K562 (cell line): ENCODE measurements around the gene AP2M1. TPM values are rescaled to one million over a fixed set of nuclear protein-coding genes. Genes with fewer than 3 reads are reported as not detected.

Experiments used
- ATAC-seq: fragments of 200-7000 bp; cut with Tn5 transposase; 3 replicates; pipeline ENCODE4 v1.9.1; 2020; ENCODE audit warnings: moderate library complexity
- BruUV-seq: library from RNA; stranded (reverse); fragments of 400-500 nt; replicated peaks from 2 replicates; lab custom pipeline; 2021; lab: Mats Ljungman, UMichigan
- CTCF ChIA-PET: fragments of 300-600 bp; formaldehyde crosslinking; extraction: SDS; loops from one replicate; lab custom pipeline; 2021; ENCODE audit warnings: low intra/inter-chr PET ratio; lab: Yijun Ruan, JAX
- POLR2A ChIA-PET: fragments of 300-600, 350-650 bp; sonication (Branson Sonifier 250); formaldehyde crosslinking; extraction: SDS; loops from one replicate; lab custom pipeline; 2021; ENCODE audit warnings: antibody characterized with exemption, inconsistent platforms; lab: Yijun Ruan, JAX
- DNase-seq, 4 experiments: peaks; one replicate each; pipeline versions ENCODE4 v3.0.0 to v3.0.0-alpha.2; 2011 to 2018; ENCODE audit warnings: low spot score in 3 of 4, mixed read lengths in 3 of 4; ENCODE audit errors: extremely low read depth in 1 of 4
- FAIRE-seq: peaks from 2 replicates; lab custom pipeline; 2011; peaks lifted over from hg19 to GRCh38; lab: Jason Lieb, UNC
- H2AFZ ChIP-seq: 2 replicates; pipeline ENCODE4 v1.6.0; 2011; ENCODE audit warnings: low read depth, low read length, control low read depth, inconsistent platforms
- H3K27ac ChIP-seq: fragments of 200-600 bp; 3 replicates; pipeline ENCODE4 v1.8.0; 2011; ENCODE audit warnings: low read depth, mild to moderate bottlenecking, control low read depth, inconsistent platforms, low read length, moderate library complexity, mixed read lengths; ENCODE audit errors: extremely low read depth
- H3K27me3 ChIP-seq, 2 experiments: fragments of 300-600 bp in 1 of 2; 2 replicates in 1 of 2; 3 replicates in 1 of 2; pipeline versions ENCODE4 v1.6.0 to v1.8.0; 2011; ENCODE audit warnings: inconsistent platforms in 2 of 2, low read length in 2 of 2, mild to moderate bottlenecking in 1 of 2, mixed read lengths in 1 of 2, moderate library complexity in 1 of 2; ENCODE audit not compliant: control insufficient read depth in 2 of 2, insufficient read depth in 2 of 2
- H3K36me3 ChIP-seq: fragments of 300-600 bp; 3 replicates; pipeline ENCODE4 v1.8.0; 2011; ENCODE audit warnings: mild to moderate bottlenecking, low read length, inconsistent platforms; ENCODE audit not compliant: control insufficient read depth, insufficient read depth
- H3K4me1 ChIP-seq, 2 experiments: fragments of 200-600 bp in 1 of 2; replicated peaks in 1 of 2; 2 replicates in 1 of 2; 3 replicates in 1 of 2; pipeline versions ENCODE4 v1.5.1 to v1.8.0; 2011; ENCODE audit warnings: inconsistent platforms in 2 of 2, low read length in 2 of 2, mild to moderate bottlenecking in 1 of 2, mixed read lengths in 1 of 2, moderate library complexity in 1 of 2; ENCODE audit not compliant: control insufficient read depth in 2 of 2, insufficient read depth in 2 of 2
- H3K4me2 ChIP-seq: 2 replicates; pipeline ENCODE4 v1.6.1; 2011; ENCODE audit warnings: low read length, control low read depth, inconsistent platforms, mixed read lengths; ENCODE audit not compliant: insufficient read depth
- H3K4me3 ChIP-seq: fragments of 200-600 bp; sonication (generic), shearing (Covaris generic); 2 replicates; pipeline ENCODE4 v1.5.1; 2016; ENCODE audit warnings: control low read depth, inconsistent platforms
- H3K79me2 ChIP-seq: fragments of 200-600 bp; 3 replicates; pipeline ENCODE4 v1.8.0; 2011; ENCODE audit warnings: low read length, inconsistent platforms; ENCODE audit not compliant: control insufficient read depth, insufficient read depth
- H3K9ac ChIP-seq, 2 experiments: 2 replicates each; pipeline versions ENCODE4 v1.6.0 to v1.6.1; 2011; ENCODE audit warnings: low read depth in 2 of 2, low read length in 2 of 2, control low read depth in 1 of 2, inconsistent platforms in 1 of 2, mild to moderate bottlenecking in 1 of 2, mixed read lengths in 1 of 2; ENCODE audit not compliant: insufficient read depth in 1 of 2
- H3K9me1 ChIP-seq: one replicate; pipeline ENCODE4 v1.6.0; 2011; ENCODE audit warnings: inconsistent platforms, mild to moderate bottlenecking, low read length, moderate library complexity; ENCODE audit not compliant: control insufficient read depth, insufficient read depth
- H3K9me3 ChIP-seq: replicated peaks from 2 replicates; pipeline ENCODE4 v1.5.1; 2011; ENCODE audit warnings: low read depth, low read length, inconsistent platforms; ENCODE audit not compliant: control insufficient read depth, insufficient read depth
- H4K20me1 ChIP-seq: replicated peaks from 2 replicates; pipeline ENCODE4 v1.6.1; 2011; ENCODE audit warnings: low read length, inconsistent platforms, mixed read lengths; ENCODE audit not compliant: control insufficient read depth, insufficient read depth
- BCLAF1 ChIP-seq, 2 experiments: fragments of 450-650 bp in 1 of 2; IDR thresholded peaks; 2 replicates each; pipeline ENCODE4 v1.6.1; 2011 to 2017; ENCODE audit warnings: low read depth in 2 of 2, antibody characterized with exemption in 1 of 2, borderline replicate concordance in 1 of 2, low read length in 1 of 2, mild to moderate bottlenecking in 1 of 2, mixed read lengths in 1 of 2; ENCODE audit not compliant: control insufficient read depth in 1 of 2
- CHD2 ChIP-seq: IDR thresholded peaks from 2 replicates; pipeline ENCODE4 v1.6.1; 2011; ENCODE audit warnings: low read depth, low read length
- CTCF ChIP-seq, 3 experiments: IDR thresholded peaks in 2 of 3; conservative IDR thresholded peaks in 1 of 3; 2 replicates each; pipeline ENCODE4 v1.5.1; 2011 to 2012; ENCODE audit warnings: low read length in 3 of 3, mild to moderate bottlenecking in 3 of 3, control low read depth in 2 of 3, improper control_type of control experiment in 1 of 3, inconsistent platforms in 1 of 3, low read depth in 1 of 3, mixed read lengths in 1 of 3, moderate library complexity in 1 of 3; ENCODE audit not compliant: insufficient read depth in 2 of 3
- HNRNPUL1 ChIP-seq: fragments of 200-400 bp; formaldehyde crosslinking; IDR thresholded peaks from 2 replicates; pipeline ENCODE4 v1.6.1; 2017; ENCODE audit warnings: low read length
- IRF2 ChIP-seq: sonication (generic); formaldehyde crosslinking; IDR thresholded peaks from 2 replicates; pipeline ENCODE4 v1.8.1; 2022; ENCODE audit warnings: mild to moderate bottlenecking, missing genetic modification reagents
- NCOR1 ChIP-seq: fragments of 450-650 bp; IDR thresholded peaks from 2 replicates; pipeline ENCODE4 v1.6.1; 2016; ENCODE audit warnings: mild to moderate bottlenecking, moderate library complexity
- PCBP1 ChIP-seq: fragments of 200-400 bp; formaldehyde crosslinking; IDR thresholded peaks from 2 replicates; pipeline ENCODE4 v1.6.1; 2018; ENCODE audit warnings: mild to moderate bottlenecking, low read depth, low read length; ENCODE audit not compliant: poor library complexity, severe bottlenecking
- SOX6 ChIP-seq: fragments of 450-650 bp; IDR thresholded peaks from 2 replicates; pipeline ENCODE4 v1.6.1; 2014; ENCODE audit warnings: mild to moderate bottlenecking
- WGBS: fragments of 100-300 bp; shearing (Covaris generic); methylation state at CpG from one replicate; pipeline ENCODE4 v1.1.6; 2016; ENCODE audit warnings: low coverage, mixed read lengths; ENCODE audit not compliant: insufficient coverage; ENCODE audit errors: missing lambda C conversion rate; 5-methylcytosine and 5-hydroxymethylcytosine counted together
- in situ Hi-C: fragments of 300-500 bp; cut with MboI; formaldehyde crosslinking; loops from 4 replicates; pipeline ENCODE4 v1.15.0; 2018; ENCODE audit warnings: inconsistent platforms, mixed read lengths
- intact Hi-C: fragments of 100-400 bp; cut with micrococcal nuclease; formaldehyde crosslinking; loops from 2 replicates; pipeline ENCODE4 v1.14.2; 2022
- polyA plus RNA-seq, 8 experiments: library from polyadenylated mRNA; depleted of rRNA in 4 of 8; stranded (reverse) in 5 of 8; unstranded in 3 of 8; fragments of >200 nt; fragmentation: Nextera tagmentation in 2 of 8; fragmentation: Illumina TruSeq in 1 of 8; extraction: Ambion mirVana in 2 of 8; extraction: Trizol in 1 of 8; gene quantifications; 2 replicates each; pipeline versions ENCODE4 v1.2.1 to v1.2.3, GENCODE V29; 2011 to 2014; ENCODE audit warnings: inconsistent platforms in 1 of 8, missing spikeins in 1 of 8
- total RNA-seq, 7 experiments: library from RNA; depleted of rRNA in 6 of 7; stranded (reverse); fragments of >200 nt in 6 of 7; fragmentation: Illumina TruSeq in 2 of 7; extraction: Trizol in 2 of 7; gene quantifications; 2 replicates each; pipeline versions ENCODE4 v1.2.1 to v1.2.3, GENCODE V29; 2011 to 2021; ENCODE audit warnings: low replicate concordance in 1 of 7
- TF ChIP-seq, protein P1 (sequence below): fragments of 250-450 bp; sonication (Bioruptor Pico); IDR thresholded peaks from 2 replicates; pipeline ENCODE4 v1.6.1; 2021; ENCODE audit warnings: mild to moderate bottlenecking
- TF ChIP-seq, protein P2 (sequence below): fragments of 450-650 bp; IDR thresholded peaks from 2 replicates; pipeline ENCODE4 v1.6.1; 2016; ENCODE audit warnings: antibody characterized with exemption
- TF ChIP-seq, protein P3 (sequence below): sonication (generic); IDR thresholded peaks from 2 replicates; pipeline ENCODE4 v1.6.1; 2016
- TF ChIP-seq, protein P4 (sequence below): sonication (generic); formaldehyde crosslinking; IDR thresholded peaks from 2 replicates; pipeline ENCODE4 v1.8.1; 2022; ENCODE audit warnings: missing genetic modification reagents

The AP2M1 gene
- total and polyA plus RNA-seq, 9 of the 15 experiments (the other 6 are each of a cell fraction or from before 2014, with no cell fraction given) = 118 to 505 (median 296) TPM

DNA sequence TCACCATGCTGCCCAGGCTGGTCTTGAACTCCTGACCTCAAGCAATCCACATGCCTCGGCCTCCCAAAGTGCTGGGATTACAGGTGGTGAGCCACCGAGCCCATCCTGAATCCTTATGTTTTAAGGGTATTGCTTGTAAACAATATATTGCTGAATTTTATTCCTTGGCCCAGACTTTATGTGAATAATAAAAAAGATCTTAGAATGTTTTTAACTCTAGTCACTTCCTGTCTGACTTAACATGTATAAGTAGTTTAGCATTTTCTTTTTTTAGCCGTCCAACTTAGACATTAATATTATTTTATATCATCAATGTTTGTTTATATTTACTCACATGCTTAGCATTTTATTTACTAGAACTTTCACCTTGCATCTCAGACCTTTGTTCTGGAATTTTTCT lies 48.6 kb upstream of the AP2M1 start:
- Histone ChIP-seq H3K9ac (no peak overlapping the region), H3K36me3 (no peaks in the 10 kb centered on the region), H3K4me2 (no peak overlapping the region), H3K9me3 (no peaks in the 10 kb centered on the region), H3K4me3 (no peak overlapping the region), H3K9me1 (no peaks in the 10 kb centered on the region), H3K27me3 (no peaks in the 10 kb centered on the region), H3K79me2 (no peaks in the 10 kb centered on the region), H4K20me1 (no peaks in the 10 kb centered on the region), H3K27ac (no peak overlapping the region), H3K4me1 (peaks cover 0 to 8% of the 10 kb centered on the region in 2 experiments; a peak in 3 of 5 replicates), H2AFZ (no peak overlapping the region)
- WGBS = 36% methylated on average over 3 of the region's 3 CpGs
- intact Hi-C loops = no loop called here
- BruUV-seq = no TSS peak
- in situ Hi-C loops = no loop called here
- CTCF ChIA-PET = no interaction called here
- FAIRE-seq (no peak), ATAC-seq (no peak), DNase-seq (no peak)
- POLR2A ChIA-PET = interaction anchor here (1.5 to 1.8 kb wide), 2 partner anchors 8 to 10 kb away, joined by 3 to 7 read pairs; partner anchors contain the start of gene EIF2B5
- TF ChIP-seq SOX6 = no peak
- TF ChIP-seq, protein P1, sequence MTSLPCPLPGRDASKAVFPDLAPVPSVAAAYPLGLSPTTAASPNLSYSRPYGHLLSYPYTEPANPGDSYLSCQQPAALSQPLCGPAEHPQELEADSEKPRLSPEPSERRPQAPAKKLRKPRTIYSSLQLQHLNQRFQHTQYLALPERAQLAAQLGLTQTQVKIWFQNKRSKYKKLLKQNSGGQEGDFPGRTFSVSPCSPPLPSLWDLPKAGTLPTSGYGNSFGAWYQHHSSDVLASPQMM (CRISPR knock-in tag) = no peak
- TF ChIP-seq HNRNPUL1 = no peak
- TF ChIP-seq, protein P2, sequence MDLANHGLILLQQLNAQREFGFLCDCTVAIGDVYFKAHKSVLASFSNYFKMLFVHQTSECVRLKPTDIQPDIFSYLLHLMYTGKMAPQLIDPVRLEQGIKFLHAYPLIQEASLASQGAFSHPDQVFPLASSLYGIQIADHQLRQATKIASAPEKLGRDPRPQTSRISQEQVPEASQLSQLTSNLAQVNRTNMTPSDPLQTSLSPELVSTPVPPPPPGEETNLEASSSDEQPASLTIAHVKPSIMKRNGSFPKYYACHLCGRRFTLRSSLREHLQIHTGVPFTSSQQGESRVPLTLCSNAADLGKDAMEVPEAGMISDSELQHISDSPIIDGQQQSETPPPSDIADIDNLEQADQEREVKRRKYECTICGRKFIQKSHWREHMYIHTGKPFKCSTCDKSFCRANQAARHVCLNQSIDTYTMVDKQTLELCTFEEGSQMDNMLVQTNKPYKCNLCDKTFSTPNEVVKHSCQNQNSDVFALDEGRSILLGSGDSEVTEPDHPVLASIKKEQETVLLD = no peak
- no peak for TF ChIP-seq IRF2 (CRISPR knock-in tag)
- TF ChIP-seq NCOR1 = no peak
- TF ChIP-seq, protein P3, sequence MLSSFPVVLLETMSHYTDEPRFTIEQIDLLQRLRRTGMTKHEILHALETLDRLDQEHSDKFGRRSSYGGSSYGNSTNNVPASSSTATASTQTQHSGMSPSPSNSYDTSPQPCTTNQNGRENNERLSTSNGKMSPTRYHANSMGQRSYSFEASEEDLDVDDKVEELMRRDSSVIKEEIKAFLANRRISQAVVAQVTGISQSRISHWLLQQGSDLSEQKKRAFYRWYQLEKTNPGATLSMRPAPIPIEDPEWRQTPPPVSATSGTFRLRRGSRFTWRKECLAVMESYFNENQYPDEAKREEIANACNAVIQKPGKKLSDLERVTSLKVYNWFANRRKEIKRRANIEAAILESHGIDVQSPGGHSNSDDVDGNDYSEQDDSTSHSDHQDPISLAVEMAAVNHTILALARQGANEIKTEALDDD = no peak
- TF ChIP-seq CTCF (IDR thresholded peaks at IDR 0.05 in 2 of 3, conservative IDR thresholded peaks at IDR 0.05 in 1 of 3; ENCODE audit: insufficient read depth in 2 of 3, low read depth in 1 of 3, low read length in 3 of 3) = no peak
- no peak for TF ChIP-seq CHD2
- no peak for TF ChIP-seq PCBP1
- TF ChIP-seq BCLAF1 (IDR thresholded peaks at IDR 0.05; ENCODE audit: borderline replicate concordance in 1 of 2, control insufficient read depth in 1 of 2, low read depth in 2 of 2, low read length in 1 of 2) = no peak
- TF ChIP-seq, protein P4, sequence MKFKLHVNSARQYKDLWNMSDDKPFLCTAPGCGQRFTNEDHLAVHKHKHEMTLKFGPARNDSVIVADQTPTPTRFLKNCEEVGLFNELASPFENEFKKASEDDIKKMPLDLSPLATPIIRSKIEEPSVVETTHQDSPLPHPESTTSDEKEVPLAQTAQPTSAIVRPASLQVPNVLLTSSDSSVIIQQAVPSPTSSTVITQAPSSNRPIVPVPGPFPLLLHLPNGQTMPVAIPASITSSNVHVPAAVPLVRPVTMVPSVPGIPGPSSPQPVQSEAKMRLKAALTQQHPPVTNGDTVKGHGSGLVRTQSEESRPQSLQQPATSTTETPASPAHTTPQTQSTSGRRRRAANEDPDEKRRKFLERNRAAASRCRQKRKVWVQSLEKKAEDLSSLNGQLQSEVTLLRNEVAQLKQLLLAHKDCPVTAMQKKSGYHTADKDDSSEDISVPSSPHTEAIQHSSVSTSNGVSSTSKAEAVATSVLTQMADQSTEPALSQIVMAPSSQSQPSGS (CRISPR knock-in tag) = no peak
